SK-N-SH treated with all-trans-retinoic acid at 6 μM for 48 hours (cell line): Measurements from ENCODE around the gene ZSCAN25.

Source experiments
- ATAC-seq: fragments of 200-7000 bp; cut with Tn5 transposase; 3 replicates; pipeline ENCODE4 v1.9.1; 2020; ENCODE audit warnings: mild to moderate bottlenecking, moderate library complexity
- ARNTL ChIP-seq: fragments of 450-650 bp; formaldehyde crosslinking; IDR thresholded peaks from 2 replicates; pipeline ENCODE4 v1.5.0; 2020; ENCODE audit warnings: low read depth, mild to moderate bottlenecking, moderate library complexity, borderline replicate concordance
- BACH2 ChIP-seq: fragments of 250-450 bp; sonication (Bioruptor Pico); IDR thresholded peaks from 2 replicates; pipeline ENCODE4 v1.9.0; 2021; ENCODE audit warnings: mild to moderate bottlenecking, borderline replicate concordance
- CREB5 ChIP-seq: fragments of 250-450 bp; sonication (Bioruptor Pico); IDR thresholded peaks from 2 replicates; pipeline ENCODE4 v1.5.1; 2020; ENCODE audit warnings: low read depth, mild to moderate bottlenecking, moderate library complexity
- CSDC2 ChIP-seq: fragments of 250-450 bp; sonication (Bioruptor Pico); IDR thresholded peaks from 2 replicates; pipeline ENCODE4 v1.5.0; 2020; ENCODE audit warnings: mild to moderate bottlenecking, moderate library complexity
- CSRNP3 ChIP-seq: fragments of 250-450 bp; sonication (Bioruptor Pico); IDR thresholded peaks from 2 replicates; pipeline ENCODE4 v1.5.1; 2021; ENCODE audit warnings: mild to moderate bottlenecking, moderate library complexity
- ESRRG ChIP-seq: fragments of 250-450 bp; sonication (Bioruptor Pico); IDR thresholded peaks from 2 replicates; pipeline ENCODE4 v1.6.1; 2021; ENCODE audit warnings: mild to moderate bottlenecking
- GLIS3 ChIP-seq: fragments of 250-450 bp; sonication (Bioruptor Pico); IDR thresholded peaks from 2 replicates; pipeline ENCODE4 v1.5.0; 2020; ENCODE audit warnings: mild to moderate bottlenecking, moderate library complexity
- ISL1 ChIP-seq: fragments of 250-450 bp; sonication (Bioruptor Pico); IDR thresholded peaks from 2 replicates; pipeline ENCODE4 v2.1.2; 2022; ENCODE audit warnings: mild to moderate bottlenecking, moderate library complexity
- PATZ1 ChIP-seq: fragments of 250-450 bp; sonication (Bioruptor Pico); IDR thresholded peaks from 2 replicates; pipeline ENCODE4 v1.8.0; 2020; ENCODE audit warnings: mild to moderate bottlenecking, moderate library complexity, borderline replicate concordance
- POU6F1 ChIP-seq: fragments of 250-450 bp; sonication (Bioruptor Pico); IDR thresholded peaks from 2 replicates; pipeline ENCODE4 v1.8.0; 2021; ENCODE audit warnings: low read depth, mild to moderate bottlenecking, moderate library complexity, borderline replicate concordance
- PPARA ChIP-seq: fragments of 250-450 bp; sonication (Bioruptor Pico); IDR thresholded peaks from 2 replicates; pipeline ENCODE4 v1.5.0; 2020; ENCODE audit warnings: mild to moderate bottlenecking, borderline replicate concordance
- RARB ChIP-seq: fragments of 250-450 bp; sonication (Bioruptor Pico); IDR thresholded peaks from 2 replicates; pipeline ENCODE4 v1.8.0; 2021; ENCODE audit warnings: mild to moderate bottlenecking, moderate library complexity
- SNAI2 ChIP-seq: fragments of 250-450 bp; sonication (Bioruptor Pico); IDR thresholded peaks from 2 replicates; pipeline ENCODE4 v1.5.0; 2020; ENCODE audit warnings: mild to moderate bottlenecking, moderate library complexity
- TCF4 ChIP-seq: fragments of 250-450 bp; sonication (Bioruptor Pico); IDR thresholded peaks from 2 replicates; pipeline ENCODE4 v1.8.0; 2021; ENCODE audit warnings: mild to moderate bottlenecking, moderate library complexity, borderline replicate concordance
- TOX ChIP-seq: fragments of 250-450 bp; sonication (Bioruptor Pico); IDR thresholded peaks from 2 replicates; pipeline ENCODE4 v1.8.0; 2021; ENCODE audit warnings: mild to moderate bottlenecking, moderate library complexity, borderline replicate concordance
- TSHZ2 ChIP-seq: fragments of 250-450 bp; sonication (Bioruptor Pico); IDR thresholded peaks from 2 replicates; pipeline ENCODE4 v1.5.0; 2020; ENCODE audit warnings: mild to moderate bottlenecking, moderate library complexity
- ZC3H10 ChIP-seq: fragments of 250-450 bp; sonication (Bioruptor Pico); IDR thresholded peaks from 2 replicates; pipeline ENCODE4 v1.5.1; 2021; ENCODE audit warnings: mild to moderate bottlenecking, moderate library complexity
- ZFP3 ChIP-seq: fragments of 250-450 bp; sonication (Bioruptor Pico); IDR thresholded peaks from 2 replicates; pipeline ENCODE4 v1.5.0; 2020; ENCODE audit warnings: mild to moderate bottlenecking, moderate library complexity
- ZFP30 ChIP-seq: fragments of 450-650 bp; formaldehyde crosslinking; IDR thresholded peaks from 2 replicates; pipeline ENCODE4 v1.5.0; 2022; ENCODE audit warnings: mild to moderate bottlenecking, moderate library complexity
- ZNF565 ChIP-seq: fragments of 450-650 bp; formaldehyde crosslinking; conservative IDR thresholded peaks from 2 replicates; pipeline ENCODE4 v1.5.0; 2020; ENCODE audit warnings: low read depth, mild to moderate bottlenecking, moderate library complexity
- ZNF70 ChIP-seq: fragments of 450-650 bp; formaldehyde crosslinking; IDR thresholded peaks from 2 replicates; pipeline ENCODE4 v1.5.0; 2020; ENCODE audit warnings: mild to moderate bottlenecking, moderate library complexity
- ZNF8 ChIP-seq: fragments of 450-650 bp; formaldehyde crosslinking; IDR thresholded peaks from 2 replicates; pipeline ENCODE4 v1.5.0; 2020; ENCODE audit warnings: mild to moderate bottlenecking, moderate library complexity

Gene ZSCAN25

GRCh38 chr7:99644431-99644830, 27.7 kb downstream of the ZSCAN25 start:
- no peak for ATAC-seq
- TF ChIP-seq POU6F1 (no peak), ESRRG (no peak), CSDC2 (CRISPR knock-in tag) (no peak), ISL1 (CRISPR knock-in tag) (no peak), ZNF8 (no peak), BACH2 (CRISPR knock-in tag) (no peak), TCF4 (CRISPR knock-in tag) (no peak), ARNTL (CRISPR knock-in tag) (no peak), SNAI2 (CRISPR knock-in tag) (no peak), ZFP3 (no peak), CREB5 (no peak), GLIS3 (no peak), PATZ1 (CRISPR knock-in tag) (no peak), ZC3H10 (CRISPR knock-in tag) (no peak), ZFP30 (no peak), CSRNP3 (CRISPR knock-in tag) (no peak), ZNF70 (CRISPR knock-in tag) (no peak), RARB (no peak), TSHZ2 (no peak), PPARA (CRISPR knock-in tag) (no peak)

- no peak for ATAC-seq
- no peak for TF ChIP-seq CSRNP3 (CRISPR knock-in tag)
- TF ChIP-seq ZC3H10 (CRISPR knock-in tag), result no peak
Measured at GRCh38 chr7:99645590-99645989, 28.8 kb downstream of the ZSCAN25 start.

GRCh38 chr7:99648843-99649242, 32.1 kb downstream of the ZSCAN25 start:
- no peak for ATAC-seq
- TF ChIP-seq ZNF70 (CRISPR knock-in tag) (no peak), CSRNP3 (CRISPR knock-in tag) (no peak), TCF4 (CRISPR knock-in tag) (no peak), GLIS3 (no peak), ZNF8 (no peak), ZFP30 (no peak), PPARA (CRISPR knock-in tag) (no peak), ZNF565 (CRISPR knock-in tag) (no peak), TSHZ2 (no peak), ZFP3 (no peak), ARNTL (CRISPR knock-in tag) (no peak), RARB (no peak), SNAI2 (CRISPR knock-in tag) (no peak), BACH2 (CRISPR knock-in tag) (no peak), ESRRG (no peak), TOX (CRISPR knock-in tag) (no peak)
